T-helper 17 cell (primary cell): ENCODE data around the gene ETV6. TPM values are rescaled to one million over a fixed set of nuclear protein-coding genes. Genes with fewer than 3 reads are reported as not detected.

Source experiments
- ATAC-seq: fragments of 150-1000 bp; cut with Tn5 transposase; 2 replicates; pipeline ENCODE4 v1.10.0; 2021; ENCODE audit warnings: mild to moderate bottlenecking, moderate library complexity
- DNase-seq, 3 donors: peaks; one replicate each; pipeline versions ENCODE4 v3.0.0 to v3.0.0-alpha.2; 2020 to 2021
- H3K9me3 ChIP-seq: one replicate; pipeline ENCODE4 v1.7.0; 2013; ENCODE audit warnings: low read length, mild to moderate bottlenecking; ENCODE audit not compliant: control insufficient read depth, poor library complexity, severe bottlenecking
- H3K27ac Mint-ChIP-seq: one replicate; pipeline ENCODE4 v1.8.0; 2022; ENCODE audit warnings: mild to moderate bottlenecking, moderate library complexity, mixed read lengths
- H3K27me3 Mint-ChIP-seq: one replicate; pipeline ENCODE4 v1.8.0; 2022; ENCODE audit warnings: mixed read lengths
- H3K36me3 Mint-ChIP-seq: one replicate; pipeline ENCODE4 v1.8.0; 2022; ENCODE audit warnings: low read depth, mixed read lengths
- H3K4me1 Mint-ChIP-seq: one replicate; pipeline ENCODE4 v1.8.0; 2022; ENCODE audit warnings: mild to moderate bottlenecking, mixed read lengths
- H3K4me3 Mint-ChIP-seq: one replicate; pipeline ENCODE4 v1.8.0; 2022; ENCODE audit warnings: mild to moderate bottlenecking, moderate library complexity, mixed read lengths
- total RNA-seq, 4 donors: library from RNA in 2 of 4; stranded (reverse) in 2 of 4; gene quantifications; one replicate each; pipeline ENCODE4 v1.2.3 and lab custom pipeline; 2022 to 2026

ETV6 gene
- total RNA-seq, 2 donors from 2014 or later: 57.3 to 60.6 TPM

DNA sequence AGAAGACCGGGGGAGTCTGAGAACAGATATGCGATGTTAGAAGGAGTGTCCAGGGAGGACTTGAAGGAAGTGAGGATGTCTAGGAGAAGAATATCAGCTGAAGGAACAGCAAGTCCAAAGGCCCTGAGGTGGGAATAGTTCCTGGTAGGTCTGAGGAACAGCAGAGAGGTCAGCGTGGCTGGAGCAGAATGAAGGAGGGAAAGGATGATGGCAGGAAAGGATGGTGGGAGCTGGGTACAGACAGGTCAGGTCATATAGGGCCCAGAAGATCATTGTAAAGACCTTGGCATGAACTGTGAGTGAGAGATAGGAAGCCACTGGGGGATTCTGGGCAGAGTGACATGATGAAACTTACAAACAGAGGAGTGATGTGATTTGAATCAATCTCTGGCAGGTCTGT, 171.0 kb downstream of the ETV6 start:
- Mint-ChIP-seq H3K4me3 (no peak overlapping the region), H3K27me3 (no peaks in the 10 kb centered on the region), H3K4me1 (peaks cover 28% of the 10 kb centered on the region), H3K27ac (no peak overlapping the region), H3K36me3 (peaks cover 2% of the 10 kb centered on the region)
- no peak for ATAC-seq
- no peaks in the 10 kb centered on the region for H3K9me3 ChIP-seq
- DNase-seq: no peak

- no peaks in the 10 kb centered on the region for H3K9me3 ChIP-seq
- no peaks in the 10 kb centered on the region for H3K27me3 Mint-ChIP-seq
- DNase-seq (no peak), ATAC-seq (peak; percentile 47)
- H3K4me1 Mint-ChIP-seq: peaks cover 34% of the 10 kb centered on the region
- no peak overlapping the region for H3K27ac Mint-ChIP-seq
- peak overlapping the region; percentile 66 for H3K4me3 Mint-ChIP-seq
- H3K36me3 Mint-ChIP-seq: peaks cover 7% of the 10 kb centered on the region
These were observed 172.1 kb downstream of the ETV6 start for GRCh38 chr12:11821386-11822080.

DNA sequence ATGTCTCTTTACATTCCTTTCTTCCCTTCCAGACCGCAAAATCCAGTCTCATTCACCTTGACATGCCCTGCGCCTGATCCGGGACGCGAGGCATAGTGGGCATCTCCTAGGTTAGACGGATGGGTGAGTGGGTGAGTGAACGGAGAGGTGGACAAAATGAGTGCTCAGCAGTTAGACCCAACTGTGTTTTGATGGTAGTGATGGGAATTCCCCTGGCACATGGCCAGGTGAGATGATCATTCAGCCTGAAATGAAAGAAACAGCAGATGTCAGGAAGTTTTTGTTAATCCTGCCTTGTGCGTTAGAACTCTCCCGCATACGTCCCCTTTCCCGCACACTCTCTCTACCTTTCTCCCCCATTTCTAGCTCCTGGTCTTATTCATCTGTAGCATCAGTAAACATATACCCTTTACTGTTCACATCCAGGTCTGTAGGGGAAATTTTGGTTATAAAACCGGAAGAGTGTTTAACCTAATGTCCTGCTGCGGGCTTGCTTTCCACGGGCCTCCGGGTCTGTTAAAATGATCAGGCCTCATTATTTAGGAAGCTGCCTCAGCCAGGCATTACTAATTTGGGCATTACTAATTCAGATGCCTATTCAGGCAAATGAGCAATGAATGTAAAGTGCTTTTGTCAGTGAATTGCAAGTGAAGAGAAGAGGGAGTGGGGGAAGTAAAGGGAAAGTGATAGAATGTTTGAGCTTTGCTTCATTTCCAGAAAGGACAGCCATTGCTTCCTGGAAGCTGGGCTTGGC, 172.8 kb downstream of the ETV6 start:
- Mint-ChIP-seq H3K4me1 (peaks cover 37% of the 10 kb centered on the region), H3K4me3 (peak overlapping the region; percentile 66), H3K27ac (no peak overlapping the region), H3K36me3 (peaks cover 7% of the 10 kb centered on the region), H3K27me3 (no peaks in the 10 kb centered on the region)
- ATAC-seq (peak; percentile 79), DNase-seq (peak; percentile 21 to 53 (median 40))
- no peaks in the 10 kb centered on the region for H3K9me3 ChIP-seq

DNA sequence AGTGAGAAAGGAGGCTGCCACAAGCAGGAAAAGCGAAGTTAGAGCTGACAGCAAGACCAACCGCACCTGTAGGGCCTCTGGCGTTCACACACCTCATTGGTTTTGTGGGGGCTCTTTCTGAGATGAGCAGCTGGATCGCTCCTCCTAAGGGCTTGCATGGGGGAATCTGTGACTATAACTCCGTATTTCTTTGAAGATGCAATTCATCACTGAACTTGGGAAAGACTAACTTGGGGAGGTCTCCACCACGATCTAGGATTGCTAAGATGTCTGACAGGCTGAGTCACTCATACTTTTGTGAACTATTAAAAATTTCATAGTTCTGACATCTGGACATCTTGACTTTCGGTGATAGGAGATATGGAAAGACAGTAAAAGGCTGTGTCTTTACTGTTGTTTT, 173.6 kb downstream of the ETV6 start:
- H3K4me1 Mint-ChIP-seq: peaks cover 31% of the 10 kb centered on the region
- DNase-seq (no peak), ATAC-seq (no peak)
- H3K27me3 Mint-ChIP-seq: no peaks in the 10 kb centered on the region
- no peaks in the 10 kb centered on the region for H3K9me3 ChIP-seq
- H3K36me3 Mint-ChIP-seq: peaks cover 4% of the 10 kb centered on the region
- peak overlapping the region; percentile 66 for H3K4me3 Mint-ChIP-seq
- H3K27ac Mint-ChIP-seq: no peak overlapping the region

GRCh38 chr12:11823593-11823992, 174.1 kb downstream of the ETV6 start:
- peaks cover 31% of the 10 kb centered on the region for H3K4me1 Mint-ChIP-seq
- ATAC-seq (no peak), DNase-seq (no peak)
- H3K4me3 Mint-ChIP-seq: peak overlapping the region; percentile 41
- no peak overlapping the region for H3K27ac Mint-ChIP-seq
- no peaks in the 10 kb centered on the region for H3K9me3 ChIP-seq
- no peaks in the 10 kb centered on the region for H3K27me3 Mint-ChIP-seq
- H3K36me3 Mint-ChIP-seq: peaks cover 4% of the 10 kb centered on the region

DNA sequence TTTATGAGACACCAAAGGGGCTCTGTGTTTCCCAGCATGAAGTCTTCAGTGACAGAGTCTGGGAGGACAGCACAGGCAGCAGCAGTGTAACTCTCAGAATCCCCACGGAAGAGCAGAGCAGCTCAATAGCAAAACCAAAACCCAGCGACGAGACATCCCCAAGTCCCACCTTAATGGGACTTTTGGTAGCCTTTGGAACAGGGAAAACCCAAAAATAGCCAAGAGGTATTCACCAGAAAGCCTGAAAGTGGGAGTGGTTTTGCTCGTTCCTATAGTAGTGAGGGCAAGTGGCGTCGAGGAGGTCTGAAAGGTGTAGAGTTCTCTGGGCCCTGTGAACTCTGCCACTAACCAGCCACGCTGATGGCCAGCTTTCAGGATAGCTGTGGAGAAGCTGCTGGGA, 174.6 kb downstream of the ETV6 start:
- H3K27ac Mint-ChIP-seq: no peak overlapping the region
- peaks cover 31% of the 10 kb centered on the region for H3K4me1 Mint-ChIP-seq
- peaks cover 4% of the 10 kb centered on the region for H3K36me3 Mint-ChIP-seq
- H3K9me3 ChIP-seq: no peaks in the 10 kb centered on the region
- no peaks in the 10 kb centered on the region for H3K27me3 Mint-ChIP-seq
- DNase-seq (no peak), ATAC-seq (no peak)
- peak overlapping the region; percentile 41 for H3K4me3 Mint-ChIP-seq

GRCh38 chr12:11824736-11825135, 175.3 kb downstream of the ETV6 start:
- Mint-ChIP-seq H3K27ac (no peak overlapping the region), H3K36me3 (peaks cover 4% of the 10 kb centered on the region), H3K27me3 (no peaks in the 10 kb centered on the region), H3K4me3 (peak overlapping the region; percentile 41), H3K4me1 (peaks cover 31% of the 10 kb centered on the region)
- DNase-seq (no peak), ATAC-seq (no peak)
- H3K9me3 ChIP-seq: no peaks in the 10 kb centered on the region

GRCh38 chr12:11825278-11825677, 175.8 kb downstream of the ETV6 start:
- H3K4me3 Mint-ChIP-seq: peak overlapping the region; percentile 56
- no peak overlapping the region for H3K27ac Mint-ChIP-seq
- ATAC-seq (no peak), DNase-seq (no peak)
- no peaks in the 10 kb centered on the region for H3K9me3 ChIP-seq
- peaks cover 31% of the 10 kb centered on the region for H3K4me1 Mint-ChIP-seq
- H3K27me3 Mint-ChIP-seq: no peaks in the 10 kb centered on the region
- peaks cover 4% of the 10 kb centered on the region for H3K36me3 Mint-ChIP-seq

DNA sequence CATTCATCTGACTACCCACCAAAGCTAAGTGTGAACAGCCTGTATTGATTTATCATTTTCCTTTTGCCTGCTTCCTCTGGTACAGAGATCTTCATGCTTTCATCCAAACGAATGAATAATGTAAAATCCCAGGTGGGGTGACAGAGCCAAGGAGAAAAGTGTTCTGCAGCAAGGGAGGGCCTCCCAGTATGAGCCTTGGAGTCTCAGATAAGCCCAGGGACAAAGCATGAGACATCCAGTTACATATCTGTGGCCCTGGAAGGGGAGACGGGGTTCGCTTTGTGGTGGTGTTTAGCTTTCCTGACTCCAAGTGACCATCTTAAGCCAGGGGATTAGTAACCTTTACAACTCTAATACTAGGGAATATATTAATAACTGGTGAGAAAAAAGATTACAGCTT, 177.1 kb downstream of the ETV6 start:
- ATAC-seq (no peak), DNase-seq (no peak)
- Mint-ChIP-seq H3K27me3 (no peaks in the 10 kb centered on the region), H3K36me3 (peaks cover 4% of the 10 kb centered on the region), H3K27ac (no peak overlapping the region), H3K4me1 (peaks cover 31% of the 10 kb centered on the region), H3K4me3 (no peak overlapping the region)
- no peaks in the 10 kb centered on the region for H3K9me3 ChIP-seq

DNA sequence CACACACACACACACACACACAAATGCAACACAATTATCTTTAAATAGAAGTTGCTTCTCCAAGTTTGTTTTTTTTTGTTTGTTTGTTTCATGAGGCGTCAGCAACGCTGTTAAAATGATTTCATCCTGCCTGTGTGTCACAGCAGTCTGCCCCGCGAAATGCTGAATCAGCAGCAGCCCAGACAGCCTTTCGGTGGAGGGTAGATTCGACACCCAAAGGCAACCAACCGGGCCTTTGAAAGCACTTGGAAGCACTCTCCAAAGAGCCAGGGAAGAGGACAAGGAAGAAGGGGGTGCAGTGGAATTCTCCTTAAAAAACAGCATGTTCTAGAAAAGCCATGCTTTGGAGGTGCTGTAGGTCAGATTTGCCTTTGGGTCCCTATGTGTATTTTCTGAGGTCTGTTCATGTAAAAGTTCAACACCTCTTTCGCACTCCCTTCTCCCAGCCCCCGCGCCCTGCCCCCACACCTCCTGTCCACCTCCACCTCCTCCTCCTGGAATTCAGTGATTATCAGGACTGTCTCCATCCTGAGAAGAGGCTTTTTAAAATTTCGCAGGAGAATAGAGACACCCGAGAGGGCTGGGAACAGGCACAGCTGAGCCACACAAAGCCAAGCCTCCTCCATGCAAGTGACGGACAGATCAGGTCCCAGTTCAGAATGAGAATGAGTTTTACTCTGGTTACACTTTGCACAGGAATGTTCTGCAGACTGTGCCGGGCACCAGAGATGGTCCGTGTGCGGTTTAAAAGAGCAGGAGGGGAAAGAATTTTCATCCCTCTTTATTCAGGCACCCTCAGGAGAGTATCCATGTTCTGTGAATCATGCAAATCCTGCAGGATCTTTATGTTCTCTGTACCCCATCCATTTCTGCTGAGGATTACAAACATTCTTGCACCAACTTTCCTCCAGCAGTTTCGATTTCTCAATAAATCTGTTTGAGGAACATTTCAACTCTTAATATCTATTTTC, 177.9 kb downstream of the ETV6 start:
- Mint-ChIP-seq H3K27me3 (no peaks in the 10 kb centered on the region), H3K4me3 (peak overlapping the region; percentile 47), H3K36me3 (peaks cover 4% of the 10 kb centered on the region), H3K27ac (no peak overlapping the region), H3K4me1 (peaks cover 32% of the 10 kb centered on the region)
- DNase-seq (no peak), ATAC-seq (no peak)
- no peaks in the 10 kb centered on the region for H3K9me3 ChIP-seq

- Mint-ChIP-seq H3K4me1 (peaks cover 34% of the 10 kb centered on the region), H3K27ac (no peak overlapping the region), H3K27me3 (no peaks in the 10 kb centered on the region), H3K4me3 (no peak overlapping the region), H3K36me3 (peaks cover 4% of the 10 kb centered on the region)
- ATAC-seq (no peak), DNase-seq (no peak)
- H3K9me3 ChIP-seq: no peaks in the 10 kb centered on the region
These were observed 180.3 kb downstream of the ETV6 start for GRCh38 chr12:11829764-11830194.

GRCh38 chr12:11830307-11830801, 180.9 kb downstream of the ETV6 start:
- DNase-seq (no peak), ATAC-seq (peak; percentile 74)
- Mint-ChIP-seq H3K27me3 (no peaks in the 10 kb centered on the region), H3K36me3 (peaks cover 4% of the 10 kb centered on the region), H3K4me1 (peaks cover 34% of the 10 kb centered on the region), H3K27ac (no peak overlapping the region), H3K4me3 (no peak overlapping the region)
- no peaks in the 10 kb centered on the region for H3K9me3 ChIP-seq

DNA sequence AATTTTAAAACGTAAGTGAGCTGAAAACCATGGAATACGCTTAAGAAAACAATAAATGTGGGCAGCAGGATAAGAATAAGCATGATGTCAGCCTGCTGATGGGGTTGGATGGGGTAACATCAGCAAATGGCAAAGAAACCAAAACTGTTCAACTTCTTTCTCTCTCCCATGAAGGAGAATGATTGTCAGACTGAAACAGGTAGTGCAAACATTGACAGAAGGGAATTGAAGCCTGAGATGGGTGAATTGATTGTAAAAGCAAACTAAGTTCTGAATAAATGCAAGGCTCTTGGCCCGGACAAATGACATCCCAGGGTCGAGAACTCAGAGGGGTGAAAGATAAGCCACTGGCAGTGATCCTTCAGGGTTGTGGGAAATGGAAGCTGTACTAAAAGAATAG, 182.6 kb downstream of the ETV6 start:
- no peak for DNase-seq
- H3K9me3 ChIP-seq: no peaks in the 10 kb centered on the region
- Mint-ChIP-seq H3K36me3 (no peaks in the 10 kb centered on the region), H3K4me1 (peaks cover 36% of the 10 kb centered on the region), H3K4me3 (no peak overlapping the region), H3K27me3 (no peaks in the 10 kb centered on the region), H3K27ac (peak overlapping the region; percentile 27)
- no peak for ATAC-seq
